HepG2 (cell line): ENCODE results near the gene SLC17A9. TPM values are rescaled to one million over a fixed set of nuclear protein-coding genes. Genes with fewer than 3 reads are reported as not detected.

Source experiments
- AFF4 ChIP-seq: sonication (generic); formaldehyde crosslinking; IDR thresholded peaks from 2 replicates; pipeline ENCODE4 v1.4.0; 2020; ENCODE audit warnings: missing genetic modification reagents
- ATF2 ChIP-seq: sonication (generic); formaldehyde crosslinking; IDR thresholded peaks from 2 replicates; pipeline ENCODE4 v1.4.0; 2020; ENCODE audit warnings: missing genetic modification reagents
- BRD4 ChIP-seq: sonication (generic); formaldehyde crosslinking; IDR thresholded peaks from 2 replicates; pipeline ENCODE4 v1.4.0; 2020; ENCODE audit warnings: missing genetic modification reagents
- CBX5 ChIP-seq: sonication (generic); formaldehyde crosslinking; IDR thresholded peaks from 2 replicates; pipeline ENCODE4 v1.4.0; 2020; ENCODE audit warnings: missing genetic modification reagents, borderline replicate concordance
- CHD4 ChIP-seq: fragments of 200-600 bp; sonication (generic); IDR thresholded peaks from 2 replicates; pipeline ENCODE4 v1.7.0; 2017; ENCODE audit warnings: mild to moderate bottlenecking, low read length, borderline replicate concordance
- DDIT3 ChIP-seq: sonication (generic); formaldehyde crosslinking; IDR thresholded peaks from 2 replicates; pipeline ENCODE4 v1.4.0; 2020; ENCODE audit warnings: mild to moderate bottlenecking, missing genetic modification reagents
- EHMT2 ChIP-seq: fragments of 200-600 bp; sonication (generic); IDR thresholded peaks from 2 replicates; pipeline ENCODE4 v1.7.0; 2017; ENCODE audit warnings: antibody characterized with exemption, low read depth, low read length, borderline replicate concordance
- HDAC6 ChIP-seq: fragments of 200-600 bp; sonication (generic); IDR thresholded peaks from 2 replicates; pipeline ENCODE4 v1.7.0; 2017; ENCODE audit warnings: mild to moderate bottlenecking, antibody characterized with exemption, low read length, low read depth
- NKX3-1 ChIP-seq: sonication (generic); formaldehyde crosslinking; IDR thresholded peaks from 2 replicates; pipeline ENCODE4 v1.5.0; 2020; ENCODE audit warnings: missing genetic modification reagents
- POGZ ChIP-seq: sonication (generic); formaldehyde crosslinking; IDR thresholded peaks from 2 replicates; pipeline ENCODE4 v1.4.0; 2020; ENCODE audit warnings: mild to moderate bottlenecking, missing genetic modification reagents
- PRDM4 ChIP-seq: sonication (generic); formaldehyde crosslinking; IDR thresholded peaks from 2 replicates; pipeline ENCODE4 v1.9.0; 2021; ENCODE audit warnings: missing genetic modification reagents, borderline replicate concordance
- PTBP1 ChIP-seq: fragments of 200-400 bp; formaldehyde crosslinking; IDR thresholded peaks from 2 replicates; pipeline ENCODE4 v1.6.1; 2018; ENCODE audit warnings: low read length, low read depth; ENCODE audit not compliant: poor library complexity, severe bottlenecking
- RAD21 ChIP-seq: fragments of 450-650 bp; formaldehyde crosslinking; IDR thresholded peaks from 2 replicates; pipeline ENCODE4 v1.5.0; 2020; ENCODE audit warnings: mild to moderate bottlenecking
- RARG ChIP-seq: sonication (generic); formaldehyde crosslinking; IDR thresholded peaks from 2 replicates; pipeline ENCODE4 v1.4.0; 2020; ENCODE audit warnings: low read depth, mild to moderate bottlenecking, missing genetic modification reagents
- RFX1 ChIP-seq: fragments of 450-650 bp; IDR thresholded peaks from 2 replicates; pipeline ENCODE4 v1.6.1; 2017
- RFX3 ChIP-seq: IDR thresholded peaks from 2 replicates; pipeline ENCODE4 v1.6.1; 2016; ENCODE audit warnings: missing biosample characterization, missing genetic modification reagents
- SALL1 ChIP-seq: sonication (generic); formaldehyde crosslinking; IDR thresholded peaks from 2 replicates; pipeline ENCODE4 v1.8.0; 2022; ENCODE audit warnings: mild to moderate bottlenecking, missing genetic modification reagents
- ZNF367 ChIP-seq: sonication (generic); formaldehyde crosslinking; IDR thresholded peaks from 2 replicates; pipeline ENCODE4 v1.4.0; 2020; ENCODE audit warnings: missing genetic modification reagents, borderline replicate concordance
- ZNF709 ChIP-seq: sonication (generic); formaldehyde crosslinking; IDR thresholded peaks from 2 replicates; pipeline ENCODE4 v1.5.0; 2020; ENCODE audit warnings: mild to moderate bottlenecking, missing genetic modification reagents
- polyA plus RNA-seq, 8 experiments: library from polyadenylated mRNA; depleted of rRNA in 3 of 8; stranded (reverse) in 7 of 8; unstranded in 1 of 8; fragments of >200 nt; fragmentation: Illumina TruSeq in 4 of 8; extraction: Trizol in 4 of 8; gene quantifications; 2 replicates each; pipeline versions ENCODE4 v1.2.1 to v1.2.3, GENCODE V29; 2011 to 2016; ENCODE audit warnings: low read depth in 4 of 8, missing spikeins in 1 of 8, mixed read lengths in 1 of 8; ENCODE audit not compliant: insufficient read depth in 1 of 8
- total RNA-seq, 5 experiments: library from RNA; depleted of rRNA; stranded (reverse); fragments of >200 nt; fragmentation: Illumina TruSeq; extraction: Trizol; gene quantifications; 2 replicates each; pipeline ENCODE4 v1.2.3, GENCODE V29; 2016; ENCODE audit warnings: low read depth in 1 of 5
- TF ChIP-seq, protein P1 (sequence below): sonication (generic); formaldehyde crosslinking; IDR thresholded peaks from 2 replicates; pipeline ENCODE4 v1.9.0; 2021; ENCODE audit warnings: missing genetic modification reagents, mild to moderate bottlenecking, borderline replicate concordance

The SLC17A9 gene
- total and polyA plus RNA-seq, 2 of the 13 experiments (the other 11 are each of a cell fraction or from before 2014, with no cell fraction given) = 110 to 191 TPM

- TF ChIP-seq ATF2 (CRISPR knock-in tag) (no peak; the same call in 1 of the 2 replicates), RARG (CRISPR knock-in tag) (no peak), AFF4 (CRISPR knock-in tag) (no peak), RFX1 (no peak), BRD4 (CRISPR knock-in tag) (no peak), RAD21 (CRISPR knock-in tag) (no peak; the same call in 1 of the 2 replicates), NKX3-1 (CRISPR knock-in tag) (0 out of 2 replicates have a peak, but pooled peaks have one; percentile 67), POGZ (CRISPR knock-in tag) (no peak), DDIT3 (CRISPR knock-in tag) (no peak), EHMT2 (no peak), ZNF367 (CRISPR knock-in tag) (0 out of 2 replicates have a peak, but pooled peaks have one; percentile 49), CBX5 (CRISPR knock-in tag) (no peak), ZNF709 (CRISPR knock-in tag) (peak; percentile 40; the same call in 1 of the 2 replicates), CHD4 (no peak), PTBP1 (no peak), RFX3 (CRISPR knock-in tag) (no peak), PRDM4 (CRISPR knock-in tag) (no peak; the same call in 1 of the 2 replicates), HDAC6 (no peak), SALL1 (CRISPR knock-in tag) (no peak; the same call in 1 of the 2 replicates)
- TF ChIP-seq, protein P1, sequence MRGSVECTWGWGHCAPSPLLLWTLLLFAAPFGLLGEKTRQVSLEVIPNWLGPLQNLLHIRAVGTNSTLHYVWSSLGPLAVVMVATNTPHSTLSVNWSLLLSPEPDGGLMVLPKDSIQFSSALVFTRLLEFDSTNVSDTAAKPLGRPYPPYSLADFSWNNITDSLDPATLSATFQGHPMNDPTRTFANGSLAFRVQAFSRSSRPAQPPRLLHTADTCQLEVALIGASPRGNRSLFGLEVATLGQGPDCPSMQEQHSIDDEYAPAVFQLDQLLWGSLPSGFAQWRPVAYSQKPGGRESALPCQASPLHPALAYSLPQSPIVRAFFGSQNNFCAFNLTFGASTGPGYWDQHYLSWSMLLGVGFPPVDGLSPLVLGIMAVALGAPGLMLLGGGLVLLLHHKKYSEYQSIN (CRISPR knock-in tag) = no peak
Measured at GRCh38 chr20:62968378-62969178, 16.1 kb downstream of the SLC17A9 start (continued).
